Dermis microvascular lymphatic vessel endothelial cell (primary cell): Measurements from ENCODE around the gene NLRP9. TPM values are rescaled to one million over a fixed set of nuclear protein-coding genes. Genes with fewer than 3 reads are reported as not detected.

Experiments
- total RNA-seq: library from RNA; depleted of rRNA; stranded (reverse); fragments of >200 nt; gene quantifications from 2 replicates; pipeline ENCODE4 v1.2.1, GENCODE V29; 2014

Gene NLRP9
- total RNA-seq, 1 donor from 2014 or later, result not detected

Other genes with a start within 250 kb of the NLRP9 start
- gene SSC5D, start 250.0 kb downstream of the NLRP9 start, total RNA-seq, result under 0.01 and 0.13 TPM in 2 replicates
- not detected in 2 replicates for gene SBK2, start 201.3 kb downstream of the NLRP9 start, total RNA-seq
- 0.13 and 0.26 TPM in 2 replicates for gene SBK3, start 192.9 kb downstream of the NLRP9 start, total RNA-seq
- gene ZNF579, start 157.6 kb downstream of the NLRP9 start, total RNA-seq, result 1.9 and 3.5 TPM in 2 replicates
- 2.6 and 3.3 TPM in 2 replicates for gene FIZ1, start 138.9 kb downstream of the NLRP9 start, total RNA-seq
- 6.9 and 11.9 TPM in 2 replicates for gene ZNF524, start 138.1 kb downstream of the NLRP9 start, total RNA-seq
- 0.39 and 1.5 TPM in 2 replicates for gene ZNF865, start 132.8 kb downstream of the NLRP9 start, total RNA-seq
- 3.3 and 4.9 TPM in 2 replicates for gene ZNF784, start 113.8 kb downstream of the NLRP9 start, total RNA-seq
- gene ZNF580, start 97.4 kb downstream of the NLRP9 start, total RNA-seq, result 1.0 and 3.0 TPM in 2 replicates
- gene ZNF581, start 94.8 kb downstream of the NLRP9 start, total RNA-seq, result 20.0 and 25.8 TPM in 2 replicates
- 4.6 and 9.5 TPM in 2 replicates for gene CCDC106, start 90.2 kb downstream of the NLRP9 start, total RNA-seq
- gene U2AF2, start 83.4 kb downstream of the NLRP9 start, total RNA-seq, result 84.0 and 95.8 TPM in 2 replicates
- gene EPN1, start 63.2 kb downstream of the NLRP9 start, total RNA-seq, result 25.0 and 59.2 TPM in 2 replicates
- gene RFPL4A, start 20.7 kb upstream of the NLRP9 start, total RNA-seq, result 1.3 and 3.4 TPM in 2 replicates
- 0.51 TPM in 1 of 2 replicates, not detected in the other for gene RFPL4AL1, start 30.7 kb upstream of the NLRP9 start, total RNA-seq
- gene NLRP11, start 93.6 kb upstream of the NLRP9 start, total RNA-seq, result under 0.01 TPM in 2 replicates
- gene NLRP4, start 98.1 kb upstream of the NLRP9 start, total RNA-seq, result not detected in 2 replicates
- gene NLRP13, start 193.9 kb upstream of the NLRP9 start, total RNA-seq, result not detected in 2 replicates
- gene NLRP8, start 209.4 kb upstream of the NLRP9 start, total RNA-seq, result not detected in 2 replicates
- gene NLRP5, start 248.4 kb upstream of the NLRP9 start, total RNA-seq, result not detected in 2 replicates